NK-92 treated with Interleukin-12 subunit alpha and Interleukin-12 subunit beta, amount 100 ng/mL, for 24 hours (cell line): ENCODE measurements around the gene UBTD1.

ENCODE experiments used
- DNase-seq: peaks from one replicate; lab custom pipeline; 2025; lab: John Stamatoyannopoulos, UW

Gene UBTD1

DNA sequence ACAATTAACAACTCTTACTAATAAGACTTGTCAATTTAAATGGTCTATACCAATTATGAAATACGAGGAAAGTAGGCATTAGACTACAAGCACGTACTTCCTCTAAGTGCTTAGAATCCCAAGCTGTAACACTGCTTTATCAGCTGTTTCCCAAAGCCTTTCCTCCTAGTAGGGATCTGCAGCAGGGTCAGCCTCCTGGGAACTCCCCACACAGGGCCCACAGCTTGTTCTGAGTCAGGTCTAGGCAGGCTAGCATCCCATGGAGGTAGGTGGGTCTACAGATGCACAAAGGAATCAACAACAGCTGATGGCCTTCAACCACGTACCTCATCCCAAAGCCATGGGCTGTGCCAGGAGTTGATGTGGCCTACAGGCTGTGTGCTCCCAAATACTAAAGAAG is 15.2 kb upstream of the UBTD1 start:
- no peak for DNase-seq

- DNase-seq = no peak
Observed at GRCh38 chr10:97483921-97484320, 14.8 kb upstream of the UBTD1 start.

- DNase-seq = no peak
Observed at GRCh38 chr10:97485647-97486281, 13.0 kb upstream of the UBTD1 start.

DNA sequence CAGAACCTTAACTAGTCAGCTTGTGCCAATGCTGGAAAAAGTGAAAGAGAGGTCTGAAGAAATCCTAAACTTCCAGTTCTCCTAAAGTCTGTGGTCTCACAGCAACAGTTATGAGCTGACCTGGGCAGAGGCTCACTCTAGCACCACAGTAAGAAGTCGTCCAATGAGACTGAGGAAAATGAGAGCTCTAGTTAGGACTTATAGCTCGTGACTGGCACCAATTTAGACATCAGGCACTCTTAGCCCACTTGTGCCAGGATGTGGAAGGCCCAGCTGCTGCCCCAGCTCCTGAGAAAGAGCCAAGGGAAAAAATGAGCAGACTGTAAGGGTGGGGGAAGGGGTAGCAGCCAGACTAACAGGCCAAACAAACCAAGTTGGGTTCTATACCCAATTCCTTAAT is 8.1 kb upstream of the UBTD1 start:
- no peak for DNase-seq

DNA sequence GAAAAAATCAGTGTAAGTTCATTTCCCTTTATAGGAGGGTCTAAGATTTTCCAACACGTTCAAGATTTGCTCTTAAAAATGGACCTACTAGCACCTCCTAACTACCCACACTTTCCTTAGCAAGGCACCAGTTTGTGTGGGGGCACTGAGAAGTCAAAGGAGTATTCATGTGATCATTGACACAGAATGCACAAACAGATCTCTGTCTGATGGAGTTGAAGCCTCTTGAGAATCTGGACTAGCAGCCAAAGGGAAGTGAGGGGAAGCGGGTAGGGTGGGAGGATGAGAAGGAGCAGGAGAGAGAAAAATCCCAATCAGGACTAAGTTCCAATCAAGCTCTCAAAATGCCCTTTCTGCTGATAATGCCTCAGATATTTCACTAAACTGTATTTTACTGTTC is 4.6 kb upstream of the UBTD1 start:
- DNase-seq = no peak

DNA sequence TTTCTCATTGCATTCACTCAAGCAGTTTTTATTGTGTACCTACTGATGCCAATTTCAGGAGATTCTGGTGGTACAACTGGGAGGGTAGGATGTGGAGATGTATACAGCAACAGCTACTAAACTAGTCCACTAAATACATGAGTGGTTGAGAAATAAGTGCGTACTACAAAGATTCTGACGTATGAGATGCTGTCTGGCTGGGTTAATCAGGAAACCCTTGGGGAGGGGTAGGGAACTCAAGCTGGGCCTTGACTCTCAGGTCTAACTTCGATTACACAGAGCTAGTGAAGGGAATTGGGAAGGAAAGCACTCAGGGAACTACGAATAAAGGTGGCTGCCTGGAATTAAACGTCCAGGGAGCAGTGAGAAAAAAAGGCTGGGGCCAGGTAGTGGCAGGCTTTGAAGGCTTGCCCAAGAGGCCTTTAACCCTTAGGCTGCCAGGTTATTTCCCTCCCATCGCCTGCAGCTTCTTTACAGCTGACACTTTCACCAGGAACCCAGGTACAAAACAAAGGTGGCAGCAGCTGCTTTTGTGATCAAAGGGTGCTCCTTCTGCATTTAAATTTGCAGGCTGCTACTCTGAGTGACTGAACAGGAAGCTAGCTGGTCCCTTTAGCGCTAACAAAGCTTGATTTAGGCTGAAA is 3.7 kb upstream of the UBTD1 start:
- no peak for DNase-seq

GRCh38 chr10:97497572-97498075 is 1.1 kb upstream of the UBTD1 start:
- DNase-seq = peak; percentile 74

DNA sequence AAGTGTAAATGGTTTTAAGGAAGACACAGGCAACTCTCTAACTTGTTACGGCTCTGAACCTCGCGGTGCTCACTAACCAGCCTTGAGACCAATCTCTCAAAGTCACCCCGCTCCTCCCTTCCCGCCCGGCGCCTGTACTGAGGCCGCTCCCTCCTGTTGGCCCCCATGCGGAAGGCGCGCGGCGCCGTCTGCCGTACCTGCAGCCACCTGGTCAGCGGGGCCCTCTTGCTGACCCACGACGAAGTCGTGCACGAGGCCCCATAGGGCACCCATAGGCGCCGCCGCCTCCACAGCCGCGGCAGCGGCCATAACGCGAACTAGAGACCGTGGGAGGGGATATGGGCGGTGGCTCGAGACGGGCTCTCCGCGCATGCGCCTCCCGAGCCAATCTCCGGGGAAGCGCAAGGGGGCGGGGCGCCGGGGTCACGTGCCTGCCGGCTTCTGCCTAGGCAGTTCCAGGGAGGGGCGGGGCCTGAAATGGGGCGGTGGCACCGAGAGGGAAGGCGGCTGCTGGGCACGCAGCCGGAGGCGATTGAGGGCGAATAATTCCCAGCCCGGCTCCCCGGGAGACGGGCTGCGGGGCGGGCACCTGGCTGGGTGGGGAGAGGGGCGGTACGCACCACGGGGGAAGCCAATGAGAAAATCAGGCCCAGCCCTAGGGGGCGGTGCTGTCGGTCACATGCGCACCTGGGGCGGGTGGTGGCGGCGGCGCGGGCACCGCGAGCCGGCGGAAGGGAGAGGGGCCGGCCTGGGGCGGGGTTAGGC is 466 bp upstream of the UBTD1 start, which contains the start of gene MMS19:
Gene MMS19 (minus strand): TSS at position 347 of the 765 bp plus-strand sequence. CDS start 38 bp downstream, at position 309.
- DNase-seq = peak; percentile 99

DNA sequence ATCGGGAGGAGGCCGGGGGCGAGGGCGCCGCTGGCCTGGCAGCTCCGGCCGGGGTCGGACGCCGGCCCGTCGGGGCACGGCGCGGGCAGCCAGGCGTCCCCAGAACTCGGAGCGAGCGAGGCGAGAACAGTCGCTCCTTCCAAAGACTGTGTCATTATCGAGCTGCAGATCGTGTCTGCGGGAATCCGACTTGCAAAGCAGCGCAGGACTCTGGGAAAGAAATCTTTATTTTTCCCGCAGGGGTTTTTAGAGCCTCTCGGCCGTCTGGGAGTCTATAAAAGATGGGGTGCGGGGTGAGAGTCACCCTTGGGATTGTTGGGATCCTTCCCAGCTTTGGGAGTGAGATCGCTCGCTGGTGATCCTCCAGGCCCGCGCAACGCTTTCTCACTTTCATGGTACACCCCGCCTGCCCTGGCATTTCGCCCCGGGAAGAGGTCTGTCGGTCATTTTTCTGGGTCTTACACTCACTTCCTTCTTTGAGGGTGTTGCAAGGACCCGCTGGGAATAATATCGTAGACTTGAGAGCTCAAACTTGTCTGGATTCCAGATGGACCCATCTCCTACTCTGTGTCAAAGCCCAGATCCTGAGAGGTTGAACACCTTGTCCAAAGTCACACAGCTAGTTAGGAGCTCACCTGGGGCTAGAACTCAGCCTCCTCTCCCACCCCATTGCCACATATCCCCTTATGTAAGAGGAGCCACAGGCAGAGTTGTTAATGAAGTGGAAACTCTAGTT is 1.0 kb downstream of the UBTD1 start:
- no peak for DNase-seq

DNA sequence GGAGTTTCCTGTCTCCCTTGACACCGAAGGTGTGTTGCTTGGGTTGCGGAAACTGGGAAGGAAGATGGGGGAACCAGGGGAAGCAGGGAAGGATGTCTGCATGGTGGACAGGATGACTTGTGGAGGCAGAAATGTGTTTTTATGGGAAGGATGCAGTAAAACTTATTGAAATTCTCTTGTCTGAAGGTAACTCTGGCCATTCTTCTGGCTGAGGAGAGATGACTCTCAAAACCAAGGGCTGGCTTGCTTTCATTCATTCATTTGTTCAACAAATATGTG is 1.5 kb downstream of the UBTD1 start:
- DNase-seq = no peak

- no peak for DNase-seq
Observed at GRCh38 chr10:97502916-97503315, 4.2 kb downstream of the UBTD1 start.

GRCh38 chr10:97503406-97503805 is 4.7 kb downstream of the UBTD1 start:
- DNase-seq = no peak

DNA sequence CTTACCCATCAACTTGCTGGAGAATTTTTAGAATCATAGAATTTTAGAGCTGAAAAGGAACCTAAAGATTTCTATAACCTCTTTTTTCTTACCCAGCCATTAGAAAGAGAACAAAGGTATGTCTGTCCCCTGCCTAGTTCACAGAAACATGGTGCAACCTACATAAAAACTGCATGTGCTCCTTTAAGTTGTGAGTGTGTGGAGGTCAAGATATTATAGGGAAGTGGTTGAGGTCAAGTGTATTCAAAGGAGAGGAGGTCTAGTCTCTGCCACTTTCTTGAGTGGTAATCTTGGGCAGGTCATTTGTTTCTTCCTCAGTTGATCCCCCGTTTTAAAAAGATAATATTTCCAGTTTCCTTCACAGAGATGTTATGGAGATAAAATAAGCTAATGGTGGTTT is 6.4 kb downstream of the UBTD1 start:
- DNase-seq = no peak

DNA sequence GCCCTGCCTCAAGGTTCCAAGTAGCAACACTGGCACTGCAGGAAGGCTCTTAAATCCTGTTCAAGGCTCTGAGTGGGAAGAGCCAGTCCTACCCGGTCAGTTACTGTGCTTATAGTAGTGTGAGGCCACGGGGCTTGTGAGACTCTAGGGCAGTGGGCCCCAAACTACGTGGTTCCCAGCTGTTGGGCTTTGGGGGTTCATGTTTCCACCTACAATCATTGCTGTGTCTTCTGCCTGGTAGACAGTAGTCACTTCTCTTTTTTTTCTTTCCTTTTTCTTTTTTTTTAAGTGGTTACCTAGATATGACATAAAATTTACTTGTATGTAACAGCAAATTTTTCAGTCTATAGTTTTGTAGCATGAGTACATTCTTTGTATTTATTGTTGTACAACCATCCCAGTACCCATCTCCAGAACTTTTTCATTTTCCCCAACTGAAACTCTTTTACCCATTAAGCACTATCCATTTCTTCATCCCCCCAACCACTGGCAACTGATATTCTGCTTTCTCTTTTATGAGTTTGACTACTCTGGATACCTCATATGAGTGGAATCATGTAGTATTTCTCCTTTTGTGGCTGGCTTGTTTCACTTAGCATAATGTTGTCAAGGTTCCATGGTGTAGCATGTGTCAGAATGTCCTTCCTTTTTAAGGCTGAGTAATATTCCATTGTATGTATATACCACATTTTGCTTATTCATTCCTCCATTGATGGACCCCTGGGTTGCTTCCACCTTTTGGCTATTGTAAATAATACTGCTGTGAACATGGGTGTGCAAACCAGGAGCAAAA is 7.7 kb downstream of the UBTD1 start:
- no peak for DNase-seq

DNA sequence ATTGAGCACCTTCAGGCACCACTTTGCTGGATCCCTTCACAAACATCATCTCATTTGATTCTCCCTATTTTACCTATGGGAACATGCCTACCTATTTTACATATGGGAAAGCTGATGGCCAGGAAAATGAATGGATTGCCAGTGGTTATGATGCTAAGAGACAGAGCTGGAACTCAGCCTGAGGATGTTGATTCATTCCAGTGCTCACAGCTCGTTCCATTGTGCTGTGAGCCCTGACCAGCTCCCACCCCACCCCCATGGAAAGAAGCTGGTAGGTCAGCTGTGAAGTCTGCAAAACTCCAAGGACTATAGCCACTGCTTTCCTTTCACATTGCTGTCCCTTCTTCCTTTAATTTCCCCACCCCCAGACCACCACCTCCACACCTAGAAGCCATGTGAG is 9.6 kb downstream of the UBTD1 start:
- no peak for DNase-seq

DNA sequence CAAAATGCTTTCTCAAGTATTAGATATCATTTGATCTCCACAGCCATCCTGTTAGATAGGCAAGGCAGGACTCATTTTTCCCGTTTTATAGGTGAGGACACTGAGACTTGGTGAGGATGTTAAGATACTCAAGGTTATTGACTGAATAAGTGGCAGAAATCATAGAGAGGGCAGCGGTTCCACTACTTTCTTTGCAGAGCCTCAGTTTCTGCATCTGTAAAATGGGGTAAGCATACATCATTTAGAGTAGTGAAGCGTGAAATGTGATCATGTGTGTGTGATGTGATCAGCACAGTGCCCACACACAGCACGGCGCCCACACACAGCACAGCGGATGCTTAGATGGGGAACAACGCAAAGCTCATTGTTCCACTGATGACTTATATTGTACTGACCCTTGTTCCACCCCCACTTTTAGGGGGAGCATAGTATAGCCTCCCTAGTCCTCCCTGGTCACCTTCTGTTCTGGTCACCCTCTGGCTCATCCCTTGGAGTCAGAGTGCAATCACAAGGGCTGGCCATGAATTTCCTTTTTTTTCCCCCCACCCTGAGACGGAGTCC is 10.5 kb downstream of the UBTD1 start:
- DNase-seq = no peak

DNA sequence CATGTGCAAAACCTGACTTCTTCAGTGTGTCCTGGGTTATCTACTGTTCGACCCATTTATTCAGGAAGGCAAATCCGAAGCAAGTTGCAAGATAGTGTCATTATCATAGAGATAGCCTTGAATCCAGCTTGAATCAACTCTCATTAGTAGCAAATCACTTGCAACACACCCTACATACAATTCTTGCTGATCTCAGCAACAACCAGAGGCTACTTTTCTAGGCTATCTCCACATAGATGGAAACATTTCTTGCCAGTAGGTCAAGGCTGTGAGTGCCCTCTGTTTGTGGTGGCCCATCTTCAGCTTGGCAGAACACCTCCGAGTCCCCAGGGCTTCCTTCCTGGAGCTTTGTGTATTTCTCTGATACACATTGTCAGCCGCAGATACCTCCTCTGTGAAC is 12.0 kb downstream of the UBTD1 start:
- DNase-seq = no peak

DNA sequence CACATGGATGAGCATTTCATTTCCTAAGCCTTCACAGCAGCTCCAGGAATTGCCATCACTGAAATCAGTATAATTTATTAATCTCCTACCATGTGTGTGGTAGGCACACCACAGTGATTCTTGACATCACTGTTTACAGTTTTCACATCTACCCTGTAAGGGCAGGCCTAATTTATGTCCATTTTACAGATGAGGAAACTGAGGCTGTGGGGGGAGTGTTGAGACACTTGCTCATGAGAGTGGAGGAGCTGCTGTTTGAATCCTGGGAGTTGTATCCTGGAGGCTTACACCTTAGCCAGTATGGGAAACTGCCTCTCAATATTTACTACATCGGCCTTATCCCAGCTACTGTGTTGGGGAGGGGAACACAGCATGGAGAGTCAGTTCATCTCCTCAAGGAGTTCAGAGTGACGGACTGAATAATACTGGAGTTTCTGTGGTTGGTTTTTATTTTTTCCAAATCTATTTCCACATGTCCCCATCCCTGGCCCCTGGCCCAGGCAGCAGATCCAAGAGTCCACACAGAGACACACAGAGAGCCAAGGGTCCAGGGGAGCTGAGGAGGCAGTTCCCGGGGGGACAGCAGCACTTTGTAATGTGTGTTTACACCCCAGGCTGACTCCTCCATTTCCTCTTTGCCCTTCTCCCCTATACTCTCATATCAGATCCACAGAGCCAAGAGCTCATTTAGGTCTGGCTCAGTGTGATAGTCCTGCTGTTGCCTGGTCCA is 13.2 kb downstream of the UBTD1 start:
- DNase-seq = no peak

DNA sequence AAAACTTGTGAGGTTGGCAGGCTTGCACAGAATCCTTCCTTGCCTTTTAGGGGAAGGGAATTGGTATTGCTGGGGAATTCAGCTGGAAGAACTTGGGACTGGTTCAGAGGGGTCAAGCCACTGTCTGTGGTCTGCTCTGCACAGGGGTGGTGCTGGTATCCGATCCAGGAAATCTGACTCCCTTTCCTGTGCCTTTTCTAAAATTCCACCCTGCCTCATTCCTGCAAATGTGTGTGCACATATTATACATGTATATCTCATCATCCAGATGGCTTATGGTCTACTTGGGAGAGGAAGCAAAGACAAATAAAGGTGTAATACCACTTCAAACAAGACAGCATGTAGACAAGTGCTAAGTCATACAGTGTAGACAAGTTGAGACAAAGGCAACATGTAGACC is 14.3 kb downstream of the UBTD1 start:
- DNase-seq = no peak

- DNase-seq = no peak
Observed at GRCh38 chr10:97514344-97514743, 15.6 kb downstream of the UBTD1 start.
